Spleen (tissue), 11 donors: ENCODE measurements around the gene ATXN7. TPM values are rescaled to one million over a fixed set of nuclear protein-coding genes. Genes with fewer than 3 reads are reported as not detected.

Source experiments
- DNase-seq: peaks from one replicate; pipeline ENCODE4 v3.0.0-alpha.2; 2020
- H3K27ac ChIP-seq, 8 donors: fragments of 200-600 bp; sonication (generic) in 7 of 8; 1 replicate in 4 of 8; 2 replicates in 4 of 8; pipeline versions ENCODE4 v1.5.0 to v1.8.0; 2016 to 2021; ENCODE audit warnings: inconsistent platforms in 4 of 8, mild to moderate bottlenecking in 4 of 8, moderate library complexity in 1 of 8
- H3K27me3 ChIP-seq, 7 donors: fragments of 200-600 bp; sonication (generic) in 6 of 7; replicated peaks in 1 of 7; 1 replicate in 4 of 7; 2 replicates in 3 of 7; pipeline versions ENCODE4 v1.5.0 to v1.8.0; 2016 to 2021; ENCODE audit warnings: inconsistent platforms in 3 of 7, mild to moderate bottlenecking in 1 of 7
- H3K36me3 ChIP-seq, 6 donors: fragments of 200-600 bp; sonication (generic) in 5 of 6; 1 replicate in 4 of 6; 2 replicates in 2 of 6; pipeline versions ENCODE4 v1.5.0 to v1.8.0; 2016 to 2021; ENCODE audit warnings: inconsistent platforms in 2 of 6
- H3K4me1 ChIP-seq, 6 donors: fragments of 200-600 bp; sonication (generic) in 5 of 6; 1 replicate in 3 of 6; 2 replicates in 3 of 6; pipeline versions ENCODE4 v1.5.0 to v1.8.0; 2016 to 2021; ENCODE audit warnings: inconsistent platforms in 3 of 6
- H3K4me3 ChIP-seq, 8 donors: fragments of 200-600 bp; sonication (generic) in 7 of 8; 1 replicate in 4 of 8; 2 replicates in 4 of 8; pipeline versions ENCODE4 v1.5.0 to v1.8.0; 2016 to 2021; ENCODE audit warnings: inconsistent platforms in 4 of 8, mild to moderate bottlenecking in 4 of 8, moderate library complexity in 2 of 8
- H3K9me3 ChIP-seq, 8 donors: fragments of 200-600 bp; sonication (generic) in 7 of 8; 1 replicate in 4 of 8; 2 replicates in 4 of 8; pipeline versions ENCODE4 v1.5.0 to v1.8.0; 2016 to 2021; ENCODE audit warnings: inconsistent platforms in 4 of 8
- POLR2A ChIP-seq, 3 donors: fragments of 450-650 bp; IDR thresholded peaks; one replicate each; pipeline ENCODE4 v1.5.1; 2017; ENCODE audit warnings: antibody characterized with exemption in 3 of 3, mild to moderate bottlenecking in 1 of 3
- POLR2AphosphoS5 ChIP-seq, 3 donors: sonication (generic); formaldehyde crosslinking; IDR thresholded peaks; one replicate each; pipeline ENCODE4 v1.5.1; 2017; ENCODE audit warnings: antibody characterized with exemption in 3 of 3
- WGBS, 5 donors: extraction: QIAGEN DNeasy Blood & Tissue Kit in 3 of 5; methylation state at CpG; one replicate each; pipeline versions ENCODE4 v1.1.5 to v1.1.7; 2013 to 2018; 5-methylcytosine and 5-hydroxymethylcytosine counted together
- intact Hi-C: fragments of 100-400 bp; cut with DNase I; formaldehyde crosslinking; loops from one replicate; pipeline ENCODE4 v1.15.0; 2023; ENCODE audit warnings: low total_unique reads
- polyA plus RNA-seq, 3 donors: library from polyadenylated mRNA; stranded (reverse); fragments of 200-250 nt; gene quantifications; one replicate each; pipeline ENCODE4 v1.2.1, GENCODE V29; 2013
- total RNA-seq, 7 donors: library from RNA; depleted of rRNA in 3 of 7; stranded (reverse); fragments of >200 nt in 3 of 7; fragmentation: NEBNext Ultra II Directional in 4 of 7; extraction: Animal tissue kit (Norgen Biotek cat#: 25700) in 4 of 7; gene quantifications; one replicate each; pipeline versions ENCODE4 v1.1.0 to v1.2.1, GENCODE V29; 2016 to 2021
- TF ChIP-seq, protein P1 (sequence below), 11 experiments: fragments of 200-600 bp in 7 of 11; fragments of 450-650 bp in 4 of 11; sonication (generic) in 4 of 11; IDR thresholded peaks in 8 of 11; conservative IDR thresholded peaks in 3 of 11; 1 replicate in 7 of 11; 2 replicates in 4 of 11; pipeline versions ENCODE4 v1.4.0 to v1.8.0; 2016 to 2021; ENCODE audit warnings: antibody characterized with exemption in 11 of 11, inconsistent platforms in 4 of 11, mild to moderate bottlenecking in 1 of 11
- donor health status: healthy with polysubstance abuse.
- donor health status: DM: no; HTN: no; CAD: no; lungs with moderate emphysema.
- donor health status: DM: no; HTN: no; CAD: no.
- donor health status: Bipolar disorder and iron deficiency.
- donor health status: healthy.
- donor health status: DM: no; HTN: no; CAD: no.
- donor health status: DM: yes; HTN: yes; CAD: no.

ATXN7 gene
- total and polyA plus RNA-seq, 10 donors, result 1.9 to 91.8 (median 54.7) TPM

DNA sequence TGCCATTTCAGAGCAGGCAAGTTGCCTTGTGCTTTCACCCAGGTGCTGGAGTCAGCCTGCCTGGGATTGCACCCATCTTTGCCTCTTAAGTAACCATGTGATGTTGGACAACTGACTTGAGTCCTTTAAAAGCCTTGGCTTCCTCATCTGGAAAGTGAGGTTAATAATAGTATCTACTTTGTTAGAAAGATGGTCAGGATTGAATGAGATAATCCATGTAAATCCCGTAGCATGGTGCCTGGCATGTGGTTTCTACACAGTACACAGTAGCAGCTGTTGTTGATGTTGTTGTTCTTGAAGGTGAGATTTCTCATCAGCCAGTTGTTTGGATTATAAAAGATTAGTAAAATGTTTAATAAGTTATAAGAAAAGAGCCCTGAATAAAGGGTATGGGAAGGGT, 110.8 kb downstream of the ATXN7 start:
- peak overlapping the region in 1 of 8 donors; percentile 12 for H3K27ac ChIP-seq
- no peaks in the 10 kb centered on the region for H3K9me3 ChIP-seq
- DNase-seq, result no peak
- peaks cover 33 to 100% (median 82%) of the 10 kb centered on the region in 6 donors for H3K4me1 ChIP-seq
- 86 to 100% (median 90%) methylated on average over 1 of the region's 1 CpG for WGBS, 5 donors
- H3K36me3 ChIP-seq, result peaks cover 0 to 18% (median 5%) of the 10 kb centered on the region in 6 donors
- intact Hi-C loops, result no loop called here
- H3K27me3 ChIP-seq, result no peaks in the 10 kb centered on the region
- H3K4me3 ChIP-seq, result no peak overlapping the region
- TF ChIP-seq, protein P1, sequence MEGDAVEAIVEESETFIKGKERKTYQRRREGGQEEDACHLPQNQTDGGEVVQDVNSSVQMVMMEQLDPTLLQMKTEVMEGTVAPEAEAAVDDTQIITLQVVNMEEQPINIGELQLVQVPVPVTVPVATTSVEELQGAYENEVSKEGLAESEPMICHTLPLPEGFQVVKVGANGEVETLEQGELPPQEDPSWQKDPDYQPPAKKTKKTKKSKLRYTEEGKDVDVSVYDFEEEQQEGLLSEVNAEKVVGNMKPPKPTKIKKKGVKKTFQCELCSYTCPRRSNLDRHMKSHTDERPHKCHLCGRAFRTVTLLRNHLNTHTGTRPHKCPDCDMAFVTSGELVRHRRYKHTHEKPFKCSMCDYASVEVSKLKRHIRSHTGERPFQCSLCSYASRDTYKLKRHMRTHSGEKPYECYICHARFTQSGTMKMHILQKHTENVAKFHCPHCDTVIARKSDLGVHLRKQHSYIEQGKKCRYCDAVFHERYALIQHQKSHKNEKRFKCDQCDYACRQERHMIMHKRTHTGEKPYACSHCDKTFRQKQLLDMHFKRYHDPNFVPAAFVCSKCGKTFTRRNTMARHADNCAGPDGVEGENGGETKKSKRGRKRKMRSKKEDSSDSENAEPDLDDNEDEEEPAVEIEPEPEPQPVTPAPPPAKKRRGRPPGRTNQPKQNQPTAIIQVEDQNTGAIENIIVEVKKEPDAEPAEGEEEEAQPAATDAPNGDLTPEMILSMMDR (IDR thresholded peaks at IDR 0.05 in 8 of 11, conservative IDR thresholded peaks at IDR 0.05 in 3 of 11), result no peak
- no peak for TF ChIP-seq POLR2AphosphoS5 (IDR thresholded peaks at IDR 0.05)
- TF ChIP-seq POLR2A (IDR thresholded peaks at IDR 0.05), result no peak

DNA sequence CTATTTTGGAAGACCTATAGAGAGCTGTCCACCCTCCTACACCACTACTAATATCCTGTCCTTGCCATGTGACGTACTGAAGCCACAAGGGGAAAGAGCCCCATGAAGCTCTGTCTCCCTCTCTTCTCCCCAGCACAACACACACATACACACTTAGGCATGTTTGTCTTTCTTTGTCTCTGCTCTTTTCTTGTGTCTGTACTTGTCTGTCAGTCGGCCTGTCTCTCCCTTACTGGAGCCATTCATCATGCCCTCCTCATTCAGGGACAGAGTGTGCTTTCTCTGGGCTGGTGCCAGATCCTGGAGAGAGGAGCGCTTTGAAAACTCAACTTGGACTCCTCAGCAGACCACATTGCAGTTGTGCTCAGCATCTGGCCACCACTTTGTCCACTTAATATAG, 112.1 kb downstream of the ATXN7 start:
- no peak for DNase-seq
- H3K4me1 ChIP-seq, result peaks cover 24 to 100% (median 79%) of the 10 kb centered on the region in 6 donors
- H3K27ac ChIP-seq, result peak overlapping the region in 4 of 8 donors; percentile 59 to 85 (median 82)
- 56 to 74% (median 60%) methylated on average over 3 of the region's 3 CpGs for WGBS, 5 donors
- TF ChIP-seq POLR2A (IDR thresholded peaks at IDR 0.05) (no peak), POLR2AphosphoS5 (IDR thresholded peaks at IDR 0.05) (peak in 1 of 3 donors; percentile 35)
- H3K4me3 ChIP-seq, result peak overlapping the region in 1 of 8 donors; percentile 34
- no peaks in the 10 kb centered on the region for H3K27me3 ChIP-seq
- H3K36me3 ChIP-seq, result peaks cover 0 to 30% (median 10%) of the 10 kb centered on the region in 6 donors
- intact Hi-C loops, result no loop called here
- H3K9me3 ChIP-seq, result no peaks in the 10 kb centered on the region

DNA sequence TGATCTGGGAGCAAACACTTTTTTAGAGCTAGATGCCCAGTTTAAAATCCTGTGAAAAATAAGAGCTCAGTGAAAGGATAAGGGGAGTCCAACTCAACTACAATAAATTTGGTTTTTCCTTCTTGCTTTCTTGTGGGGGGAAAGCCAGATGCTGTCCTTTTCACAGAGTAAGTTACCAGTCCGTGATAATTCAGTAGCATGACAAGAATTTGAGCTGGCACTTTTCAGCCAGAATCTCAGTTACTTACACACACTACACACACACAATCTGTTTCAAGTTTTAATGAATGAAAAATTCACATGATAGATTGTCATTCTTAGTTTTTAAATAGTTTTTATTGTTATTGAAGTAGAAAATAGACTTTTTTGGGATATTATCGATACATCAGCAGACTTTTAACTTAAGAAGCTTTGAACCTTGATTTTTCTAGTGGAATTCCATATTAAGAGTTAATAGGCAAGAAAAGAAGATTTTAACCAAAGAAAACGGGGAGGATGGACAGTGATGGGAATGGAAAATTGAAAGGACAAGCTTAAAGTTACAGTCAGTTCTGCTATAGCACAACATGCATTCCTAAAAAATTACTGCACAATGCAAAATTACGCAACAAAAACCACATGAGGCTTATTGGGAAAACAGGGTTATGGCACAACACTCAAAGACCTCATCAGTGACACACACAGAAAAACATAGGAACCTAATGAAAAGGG, 112.6 kb downstream of the ATXN7 start:
- H3K27me3 ChIP-seq, result no peaks in the 10 kb centered on the region
- intact Hi-C loops, result no loop called here
- H3K36me3 ChIP-seq, result peaks cover 0 to 36% (median 16%) of the 10 kb centered on the region in 6 donors
- DNase-seq, result no peak
- 72 to 87% (median 78%) methylated on average over 4 of the region's 4 CpGs for WGBS, 5 donors
- TF ChIP-seq POLR2A (IDR thresholded peaks at IDR 0.05), result no peak
- peak in 1 of 3 donors; percentile 54 for TF ChIP-seq POLR2AphosphoS5 (IDR thresholded peaks at IDR 0.05)
- TF ChIP-seq, protein P1 (IDR thresholded peaks at IDR 0.05 in 8 of 11, conservative IDR thresholded peaks at IDR 0.05 in 3 of 11), result no peak
- H3K27ac ChIP-seq, result peak overlapping the region in 6 of 8 donors; percentile 58 to 85 (median 70)
- H3K4me1 ChIP-seq, result peaks cover 21 to 100% (median 76%) of the 10 kb centered on the region in 6 donors
- no peaks in the 10 kb centered on the region for H3K9me3 ChIP-seq
- H3K4me3 ChIP-seq, result peak overlapping the region in 1 of 8 donors; percentile 34

DNA sequence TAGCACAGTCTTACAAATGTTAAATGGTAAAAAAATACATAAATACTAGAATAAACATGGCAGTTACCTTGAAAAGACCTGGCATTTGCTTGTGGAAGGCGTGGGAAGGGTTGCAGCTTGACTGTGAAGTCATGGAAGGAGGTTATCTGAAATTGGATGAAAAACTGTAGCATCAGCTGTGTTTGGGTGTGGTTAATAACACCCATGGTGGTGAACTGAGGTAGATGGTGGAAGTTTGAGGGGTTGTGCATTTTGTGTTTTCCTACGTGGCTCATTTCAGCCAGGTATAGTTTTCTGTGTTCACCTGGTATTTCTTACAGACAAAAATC, 113.2 kb downstream of the ATXN7 start:
- peak overlapping the region in 6 of 8 donors; percentile 58 to 85 (median 70) for H3K27ac ChIP-seq
- TF ChIP-seq, protein P1 (IDR thresholded peaks at IDR 0.05 in 8 of 11, conservative IDR thresholded peaks at IDR 0.05 in 3 of 11), result no peak
- no peak for TF ChIP-seq POLR2A (IDR thresholded peaks at IDR 0.05)
- TF ChIP-seq POLR2AphosphoS5 (IDR thresholded peaks at IDR 0.05), result no peak
- H3K36me3 ChIP-seq, result peaks cover under 1 to 41% (median 18%) of the 10 kb centered on the region in 6 donors
- intact Hi-C loops, result no loop called here
- H3K27me3 ChIP-seq, result no peaks in the 10 kb centered on the region
- WGBS, 5 donors, result 53 to 79% (median 74%) methylated on average over 2 of the region's 2 CpGs
- peak overlapping the region in 1 of 8 donors; percentile 34 for H3K4me3 ChIP-seq
- DNase-seq, result no peak
- peaks cover 21 to 100% (median 71%) of the 10 kb centered on the region in 6 donors for H3K4me1 ChIP-seq
- no peaks in the 10 kb centered on the region for H3K9me3 ChIP-seq
